Activated CD4-positive, alpha-beta T cell treated with anti-CD3 and anti-CD28 coated beads, Interleukin-2, amount 10 ng/mL, durations not matched to agents 7 days and 5 days (primary cell): ENCODE measurements around the gene TCF4. TPM values are rescaled to one million over a fixed set of nuclear protein-coding genes. Genes with fewer than 3 reads are reported as not detected.

Experiments
- CTCF ChIA-PET: fragments of 350-600 bp; sonication (Branson Sonifier 250); formaldehyde crosslinking; loops from one replicate; lab custom pipeline; 2021; ENCODE audit warnings: antibody characterized with exemption; lab: Charles Lee
- POLR2A ChIA-PET: fragments of 350-600 bp; sonication (Branson Sonifier 250); formaldehyde crosslinking; loops from one replicate; lab custom pipeline; 2021; ENCODE audit warnings: antibody characterized with exemption; lab: Charles Lee
- DNase-seq: peaks from one replicate; pipeline ENCODE4 v3.0.0-alpha.2; 2020
- H3K27ac Mint-ChIP-seq: one replicate; pipeline ENCODE4 v1.8.0; 2021; ENCODE audit warnings: mild to moderate bottlenecking, moderate library complexity, mixed read lengths
- H3K27me3 Mint-ChIP-seq: one replicate; pipeline ENCODE4 v1.8.0; 2021; ENCODE audit warnings: mixed read lengths
- H3K36me3 Mint-ChIP-seq: one replicate; pipeline ENCODE4 v1.8.0; 2021; ENCODE audit warnings: low read depth, mixed read lengths
- H3K4me1 Mint-ChIP-seq: one replicate; pipeline ENCODE4 v1.8.0; 2021; ENCODE audit warnings: mixed read lengths
- H3K4me3 Mint-ChIP-seq: one replicate; pipeline ENCODE4 v1.8.0; 2021; ENCODE audit warnings: mild to moderate bottlenecking, moderate library complexity, mixed read lengths
- H3K9me3 Mint-ChIP-seq: one replicate; pipeline ENCODE4 v1.8.0; 2021; ENCODE audit warnings: mixed read lengths
- total RNA-seq, 2 experiments: library from RNA; stranded (reverse); gene quantifications; one replicate each; pipeline ENCODE4 v1.2.3, GENCODE V29; 2021

Gene TCF4
- total RNA-seq, 2 experiments from 2014 or later, result 1.7 to 2.4 TPM

DNA sequence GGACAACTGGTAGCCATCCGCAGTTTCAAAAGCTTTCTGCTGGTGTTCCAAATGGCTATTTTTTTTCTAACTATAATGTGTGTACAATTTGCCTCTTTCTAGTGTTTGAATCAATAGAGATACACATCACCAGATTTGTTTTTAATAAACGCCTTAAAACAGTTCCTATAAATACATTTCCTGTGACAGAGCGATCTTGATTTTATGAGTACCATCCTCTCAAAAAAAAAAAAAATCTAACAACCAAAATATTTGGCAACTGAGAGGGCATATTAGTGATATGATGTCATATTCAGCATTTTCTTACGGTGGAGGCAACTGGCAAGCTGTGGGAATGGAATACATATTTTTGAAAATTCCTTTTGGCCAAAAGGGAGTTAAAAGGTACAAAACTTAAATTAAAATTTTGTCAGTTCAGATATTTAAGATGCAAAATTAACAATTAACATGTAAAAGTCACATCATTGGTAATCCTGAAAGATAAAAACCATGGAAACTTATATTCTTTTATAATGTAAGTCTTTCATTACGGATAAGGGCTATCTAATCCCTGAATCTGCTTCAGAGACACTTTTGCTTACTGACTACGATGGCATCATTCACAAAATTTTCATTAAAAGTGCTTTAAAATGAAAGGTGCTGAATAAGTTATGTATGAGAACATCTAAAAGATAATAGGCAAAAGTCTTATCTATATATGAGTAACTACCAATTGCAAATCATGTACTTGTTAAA is 268.4 kb downstream of the TCF4 start:
- ChIA-PET CTCF (no interaction called here), POLR2A (no interaction called here)
- Mint-ChIP-seq H3K9me3 (no peaks in the 10 kb centered on the region), H3K36me3 (no peaks in the 10 kb centered on the region), H3K4me3 (no peak overlapping the region), H3K4me1 (peaks cover 11% of the 10 kb centered on the region), H3K27me3 (peaks cover 40% of the 10 kb centered on the region), H3K27ac (no peak overlapping the region)
- no peak for DNase-seq

- no peak for DNase-seq
- ChIA-PET CTCF (interaction anchor here (0.8 kb wide), 1 partner anchor 18 kb away, joined by 5 read pairs; no protein-coding TSS in a partner anchor), POLR2A (no interaction called here)
- Mint-ChIP-seq H3K9me3 (no peaks in the 10 kb centered on the region), H3K4me1 (peaks cover 11% of the 10 kb centered on the region), H3K36me3 (no peaks in the 10 kb centered on the region), H3K27ac (no peak overlapping the region), H3K4me3 (no peak overlapping the region), H3K27me3 (peaks cover 37% of the 10 kb centered on the region)
These were observed 269.0 kb downstream of the TCF4 start for GRCh38 chr18:55318951-55319441.

DNA sequence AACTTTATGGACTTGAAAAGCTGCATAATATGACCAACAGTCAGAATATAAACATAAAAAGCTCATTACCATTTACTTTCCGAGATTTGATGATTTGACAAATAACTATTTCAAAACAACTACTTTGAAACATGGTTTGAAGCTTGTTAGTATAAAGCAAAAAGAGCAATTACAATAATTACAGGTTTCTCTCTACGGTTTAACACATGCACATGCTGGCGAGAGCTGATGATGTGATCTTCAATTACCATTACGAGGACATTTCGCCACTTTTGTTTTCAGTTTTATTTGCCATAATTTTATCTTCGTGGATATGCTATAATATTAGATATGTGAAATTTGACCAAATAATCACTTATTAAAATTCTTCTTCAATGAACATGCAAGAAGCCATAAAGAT is 270.1 kb downstream of the TCF4 start:
- H3K27ac Mint-ChIP-seq, result no peak overlapping the region
- no peak for DNase-seq
- no peaks in the 10 kb centered on the region for H3K9me3 Mint-ChIP-seq
- peaks cover 29% of the 10 kb centered on the region for H3K27me3 Mint-ChIP-seq
- ChIA-PET CTCF (no interaction called here), POLR2A (no interaction called here)
- no peaks in the 10 kb centered on the region for H3K36me3 Mint-ChIP-seq
- H3K4me3 Mint-ChIP-seq, result no peak overlapping the region
- H3K4me1 Mint-ChIP-seq, result peaks cover 11% of the 10 kb centered on the region

GRCh38 chr18:55317324-55317723 is 270.7 kb downstream of the TCF4 start:
- no peak overlapping the region for H3K4me3 Mint-ChIP-seq
- no peaks in the 10 kb centered on the region for H3K36me3 Mint-ChIP-seq
- H3K27ac Mint-ChIP-seq, result no peak overlapping the region
- H3K9me3 Mint-ChIP-seq, result no peaks in the 10 kb centered on the region
- DNase-seq, result no peak
- H3K4me1 Mint-ChIP-seq, result peaks cover 11% of the 10 kb centered on the region
- POLR2A ChIA-PET, result no interaction called here
- CTCF ChIA-PET, result no interaction called here
- H3K27me3 Mint-ChIP-seq, result peaks cover 29% of the 10 kb centered on the region

- ChIA-PET CTCF (no interaction called here), POLR2A (no interaction called here)
- Mint-ChIP-seq H3K27ac (no peak overlapping the region), H3K4me3 (no peak overlapping the region), H3K36me3 (no peaks in the 10 kb centered on the region), H3K9me3 (no peaks in the 10 kb centered on the region), H3K27me3 (peaks cover 28% of the 10 kb centered on the region), H3K4me1 (peaks cover 8% of the 10 kb centered on the region)
- DNase-seq, result no peak
These were observed 271.4 kb downstream of the TCF4 start for GRCh38 chr18:55316486-55317184.

- no peaks in the 10 kb centered on the region for H3K9me3 Mint-ChIP-seq
- no peak for DNase-seq
- CTCF ChIA-PET, result no interaction called here
- H3K27me3 Mint-ChIP-seq, result peaks cover 15% of the 10 kb centered on the region
- no peak overlapping the region for H3K27ac Mint-ChIP-seq
- H3K36me3 Mint-ChIP-seq, result no peaks in the 10 kb centered on the region
- POLR2A ChIA-PET, result no interaction called here
- H3K4me3 Mint-ChIP-seq, result no peak overlapping the region
- H3K4me1 Mint-ChIP-seq, result peaks cover 4% of the 10 kb centered on the region
These were observed 273.3 kb downstream of the TCF4 start for GRCh38 chr18:55314615-55315237.

DNA sequence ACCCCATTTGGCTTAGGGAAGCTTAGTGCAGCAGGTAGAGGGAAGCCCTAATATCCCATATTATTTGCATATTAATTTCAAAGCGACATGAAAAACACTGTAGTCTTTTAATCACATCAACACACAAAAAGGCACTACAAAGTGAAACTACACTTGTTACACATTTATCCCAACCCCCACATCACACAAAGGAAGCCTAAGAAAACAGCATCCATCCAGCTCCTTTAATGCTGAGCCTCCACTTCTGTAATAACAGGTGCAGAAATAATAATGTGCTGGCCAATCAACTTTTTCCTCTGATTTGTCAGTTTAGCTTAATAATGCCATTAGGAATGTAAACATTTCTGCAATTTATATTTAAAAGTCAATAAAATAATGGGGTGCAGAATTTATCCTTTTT is 274.0 kb downstream of the TCF4 start:
- CTCF ChIA-PET, result no interaction called here

DNA sequence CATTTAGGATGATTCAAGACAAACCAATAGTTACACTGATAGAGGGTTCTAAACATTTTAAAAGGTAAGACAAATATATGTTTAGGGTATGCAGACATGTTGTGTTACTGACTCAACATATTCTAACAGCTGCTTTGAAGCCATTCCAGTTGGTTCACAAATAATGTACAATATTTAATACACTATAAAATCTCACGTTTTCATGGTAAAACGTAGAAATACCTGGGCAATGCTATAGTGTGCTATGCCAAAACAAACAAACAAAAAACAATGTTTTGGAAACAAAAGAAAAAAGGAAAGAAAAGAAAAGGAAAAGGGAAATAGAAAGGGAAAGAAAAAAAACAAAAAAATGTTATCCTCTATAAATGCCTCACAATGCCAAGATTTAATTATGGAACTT is 277.1 kb downstream of the TCF4 start:
- CTCF ChIA-PET, result no interaction called here

More for the DNA sequence above, 274.0 kb downstream of the TCF4 start:
- no peak for DNase-seq
- H3K9me3 Mint-ChIP-seq, result no peaks in the 10 kb centered on the region
- no peaks in the 10 kb centered on the region for H3K36me3 Mint-ChIP-seq
- no peak overlapping the region for H3K27ac Mint-ChIP-seq
- peaks cover 4% of the 10 kb centered on the region for H3K4me1 Mint-ChIP-seq
- H3K27me3 Mint-ChIP-seq, result peaks cover 8% of the 10 kb centered on the region
- POLR2A ChIA-PET, result no interaction called here
- H3K4me3 Mint-ChIP-seq, result no peak overlapping the region

DNA sequence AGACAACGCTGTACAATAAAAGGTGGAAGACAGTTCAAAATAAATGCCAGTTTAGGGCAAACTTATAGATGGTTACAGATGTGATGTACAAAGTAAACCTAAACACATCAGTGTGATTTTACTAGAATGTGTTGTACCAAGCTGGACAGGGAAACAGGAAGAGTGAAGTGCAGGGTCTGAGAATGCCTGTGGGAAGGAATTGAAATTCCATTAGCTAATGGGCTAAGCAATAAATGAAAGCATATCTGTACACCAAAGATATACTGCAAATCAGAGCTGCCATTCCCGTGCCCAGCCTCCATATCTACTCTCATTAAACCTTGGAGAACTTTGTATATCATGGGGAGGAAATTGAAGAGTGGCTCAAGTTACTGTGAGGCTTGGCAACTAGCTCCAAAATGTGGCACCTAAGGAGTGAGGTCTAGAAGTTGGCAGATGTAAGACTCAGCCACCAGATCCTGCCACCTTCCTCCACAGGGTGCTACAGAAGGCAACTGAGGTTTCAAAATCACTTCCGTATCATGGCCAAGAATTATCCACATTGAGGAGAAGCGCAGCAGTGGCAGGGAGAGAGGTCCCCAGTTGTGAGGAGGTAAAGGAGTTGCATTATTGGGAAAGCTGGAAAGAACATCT is 277.8 kb downstream of the TCF4 start:
- no peak overlapping the region for H3K27ac Mint-ChIP-seq
- DNase-seq, result no peak
- POLR2A ChIA-PET, result no interaction called here
- H3K27me3 Mint-ChIP-seq, result no peaks in the 10 kb centered on the region
- H3K4me3 Mint-ChIP-seq, result no peak overlapping the region
- no peaks in the 10 kb centered on the region for H3K9me3 Mint-ChIP-seq
- CTCF ChIA-PET, result no interaction called here
- H3K36me3 Mint-ChIP-seq, result no peaks in the 10 kb centered on the region
- no peaks in the 10 kb centered on the region for H3K4me1 Mint-ChIP-seq

More for the DNA sequence above, 277.1 kb downstream of the TCF4 start:
- no peak for DNase-seq
- Mint-ChIP-seq H3K4me3 (no peak overlapping the region), H3K36me3 (no peaks in the 10 kb centered on the region), H3K4me1 (no peaks in the 10 kb centered on the region), H3K27me3 (no peaks in the 10 kb centered on the region), H3K27ac (no peak overlapping the region), H3K9me3 (no peaks in the 10 kb centered on the region)
- POLR2A ChIA-PET, result no interaction called here

- DNase-seq, result no peak
- Mint-ChIP-seq H3K4me3 (no peak overlapping the region), H3K27me3 (peaks cover 3% of the 10 kb centered on the region), H3K4me1 (no peaks in the 10 kb centered on the region), H3K27ac (no peak overlapping the region), H3K9me3 (no peaks in the 10 kb centered on the region), H3K36me3 (no peaks in the 10 kb centered on the region)
- ChIA-PET CTCF (no interaction called here), POLR2A (no interaction called here)
These were observed 278.7 kb downstream of the TCF4 start for GRCh38 chr18:55309249-55309648.

GRCh38 chr18:55307505-55307904 is 280.5 kb downstream of the TCF4 start:
- Mint-ChIP-seq H3K36me3 (no peaks in the 10 kb centered on the region), H3K27me3 (peaks cover 3% of the 10 kb centered on the region), H3K4me3 (no peak overlapping the region), H3K9me3 (no peaks in the 10 kb centered on the region), H3K4me1 (no peaks in the 10 kb centered on the region), H3K27ac (no peak overlapping the region)
- CTCF ChIA-PET, result no interaction called here
- POLR2A ChIA-PET, result no interaction called here
- DNase-seq, result no peak

GRCh38 chr18:55306359-55307024 is 281.5 kb downstream of the TCF4 start:
- POLR2A ChIA-PET, result no interaction called here
- Mint-ChIP-seq H3K36me3 (no peaks in the 10 kb centered on the region), H3K4me3 (no peak overlapping the region), H3K27me3 (peaks cover 3% of the 10 kb centered on the region), H3K27ac (no peak overlapping the region), H3K4me1 (no peaks in the 10 kb centered on the region), H3K9me3 (no peaks in the 10 kb centered on the region)
- CTCF ChIA-PET, result no interaction called here
- DNase-seq, result no peak
